Activated CD8-positive, alpha-beta T cell treated with anti-CD3 and anti-CD28 coated beads for 36 hours (primary cell): ENCODE data around the gene KAT2B. TPM values are rescaled to one million over a fixed set of nuclear protein-coding genes. Genes with fewer than 3 reads are reported as not detected.

Source experiments
- ATAC-seq: fragments of 200-7000 bp; cut with Tn5 transposase; one replicate; pipeline ENCODE4 v1.10.0; 2021; ENCODE audit warnings: mild to moderate bottlenecking, moderate library complexity
- CTCF ChIA-PET: fragments of 350-600 bp; sonication (Branson Sonifier 250); formaldehyde crosslinking; loops from one replicate; lab custom pipeline; 2021; ENCODE audit warnings: antibody characterized with exemption; lab: Charles Lee
- POLR2A ChIA-PET: fragments of 350-600 bp; sonication (Branson Sonifier 250); formaldehyde crosslinking; loops from one replicate; lab custom pipeline; 2021; ENCODE audit warnings: antibody characterized with exemption; lab: Charles Lee
- DNase-seq: peaks from one replicate; pipeline ENCODE4 v3.0.0-alpha.2; 2020
- H3K27ac Mint-ChIP-seq: one replicate; pipeline ENCODE4 v1.8.0; 2021; ENCODE audit warnings: mild to moderate bottlenecking, mixed read lengths
- H3K27me3 Mint-ChIP-seq: one replicate; pipeline ENCODE4 v1.8.0; 2021; ENCODE audit warnings: mixed read lengths
- H3K36me3 Mint-ChIP-seq: one replicate; pipeline ENCODE4 v1.8.0; 2021; ENCODE audit warnings: low read depth, mixed read lengths
- H3K4me1 Mint-ChIP-seq: one replicate; pipeline ENCODE4 v1.8.0; 2021; ENCODE audit warnings: low read depth, mixed read lengths
- H3K4me3 Mint-ChIP-seq: one replicate; pipeline ENCODE4 v1.8.0; 2021; ENCODE audit warnings: mild to moderate bottlenecking, moderate library complexity, mixed read lengths
- H3K9me3 Mint-ChIP-seq: one replicate; pipeline ENCODE4 v1.8.0; 2021; ENCODE audit warnings: mixed read lengths
- intact Hi-C: fragments of 100-400 bp; cut with micrococcal nuclease; formaldehyde crosslinking; loops from one replicate; pipeline ENCODE4 v1.10.0; 2022
- total RNA-seq, 2 experiments: library from RNA; stranded (reverse); gene quantifications; one replicate each; pipeline ENCODE4 v1.2.3, GENCODE V29; 2021
- TF ChIP-seq, protein P1 (sequence below): fragments of 200-600 bp; IDR thresholded peaks from one replicate; pipeline ENCODE4 v1.8.0; 2022; ENCODE audit warnings: antibody characterized with exemption, mild to moderate bottlenecking

The KAT2B gene
- total RNA-seq, 2 experiments from 2014 or later, result 18.6 to 28.8 TPM

DNA sequence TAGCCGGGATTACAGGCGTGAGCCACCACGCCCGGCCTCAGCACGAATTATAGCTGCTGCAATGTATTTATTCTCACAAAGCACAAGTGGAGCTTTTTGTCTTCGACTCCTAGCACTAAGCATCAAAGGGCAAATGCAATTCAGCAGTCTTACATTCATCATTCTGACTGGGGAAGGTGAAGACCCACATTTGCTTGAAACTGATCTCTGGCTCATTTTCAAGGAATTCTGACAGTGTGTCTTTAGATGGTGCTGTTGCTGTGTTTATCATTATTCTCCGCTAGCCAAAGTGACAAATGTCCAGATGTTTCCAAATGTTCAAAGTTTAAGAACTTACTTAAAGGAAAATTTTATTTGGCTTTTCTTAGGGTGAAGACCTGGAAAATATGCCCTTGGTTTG, 89.9 kb downstream of the KAT2B start:
- intact Hi-C loops, result no loop called here
- Mint-ChIP-seq H3K27ac (no peak overlapping the region), H3K36me3 (peaks cover 23% of the 10 kb centered on the region), H3K4me1 (no peaks in the 10 kb centered on the region), H3K27me3 (no peaks in the 10 kb centered on the region), H3K4me3 (no peak overlapping the region), H3K9me3 (no peaks in the 10 kb centered on the region)
- CTCF ChIA-PET, result interaction anchor here (1.2 kb wide), 1 partner anchor 10 kb away, joined by 3 read pairs; no protein-coding TSS in a partner anchor
- DNase-seq (no peak), ATAC-seq (no peak)
- TF ChIP-seq, protein P1, sequence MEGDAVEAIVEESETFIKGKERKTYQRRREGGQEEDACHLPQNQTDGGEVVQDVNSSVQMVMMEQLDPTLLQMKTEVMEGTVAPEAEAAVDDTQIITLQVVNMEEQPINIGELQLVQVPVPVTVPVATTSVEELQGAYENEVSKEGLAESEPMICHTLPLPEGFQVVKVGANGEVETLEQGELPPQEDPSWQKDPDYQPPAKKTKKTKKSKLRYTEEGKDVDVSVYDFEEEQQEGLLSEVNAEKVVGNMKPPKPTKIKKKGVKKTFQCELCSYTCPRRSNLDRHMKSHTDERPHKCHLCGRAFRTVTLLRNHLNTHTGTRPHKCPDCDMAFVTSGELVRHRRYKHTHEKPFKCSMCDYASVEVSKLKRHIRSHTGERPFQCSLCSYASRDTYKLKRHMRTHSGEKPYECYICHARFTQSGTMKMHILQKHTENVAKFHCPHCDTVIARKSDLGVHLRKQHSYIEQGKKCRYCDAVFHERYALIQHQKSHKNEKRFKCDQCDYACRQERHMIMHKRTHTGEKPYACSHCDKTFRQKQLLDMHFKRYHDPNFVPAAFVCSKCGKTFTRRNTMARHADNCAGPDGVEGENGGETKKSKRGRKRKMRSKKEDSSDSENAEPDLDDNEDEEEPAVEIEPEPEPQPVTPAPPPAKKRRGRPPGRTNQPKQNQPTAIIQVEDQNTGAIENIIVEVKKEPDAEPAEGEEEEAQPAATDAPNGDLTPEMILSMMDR, result no peak
- POLR2A ChIA-PET, result no interaction called here

DNA sequence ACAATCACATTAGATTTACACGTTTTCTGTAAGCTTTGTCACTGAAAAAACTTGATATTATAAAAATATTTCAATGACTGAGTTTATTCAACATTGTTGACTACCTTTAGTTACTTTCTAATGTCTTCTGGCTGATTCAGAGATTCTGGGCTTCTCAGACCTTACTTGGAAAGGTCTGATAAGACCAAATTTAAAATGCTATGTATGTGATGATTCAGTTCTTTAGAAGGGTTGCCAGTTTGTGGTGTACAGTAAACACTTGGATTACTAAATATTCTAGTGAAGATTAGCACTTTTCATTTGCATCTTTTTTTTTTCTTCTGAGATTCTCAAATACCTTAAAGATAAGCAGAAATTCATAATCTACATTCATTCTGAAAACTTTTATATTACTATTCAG, 96.0 kb downstream of the KAT2B start:
- ATAC-seq (no peak), DNase-seq (no peak)
- Mint-ChIP-seq H3K27ac (no peak overlapping the region), H3K9me3 (no peaks in the 10 kb centered on the region), H3K27me3 (no peaks in the 10 kb centered on the region), H3K4me3 (no peak overlapping the region), H3K36me3 (peaks cover 6% of the 10 kb centered on the region), H3K4me1 (no peaks in the 10 kb centered on the region)
- TF ChIP-seq, protein P1, result no peak
- intact Hi-C loops, result no loop called here
- CTCF ChIA-PET, result interaction anchor here (1.2 kb wide), 1 partner anchor 248 kb away, joined by 3 read pairs; no protein-coding TSS in a partner anchor
- POLR2A ChIA-PET, result no interaction called here

DNA sequence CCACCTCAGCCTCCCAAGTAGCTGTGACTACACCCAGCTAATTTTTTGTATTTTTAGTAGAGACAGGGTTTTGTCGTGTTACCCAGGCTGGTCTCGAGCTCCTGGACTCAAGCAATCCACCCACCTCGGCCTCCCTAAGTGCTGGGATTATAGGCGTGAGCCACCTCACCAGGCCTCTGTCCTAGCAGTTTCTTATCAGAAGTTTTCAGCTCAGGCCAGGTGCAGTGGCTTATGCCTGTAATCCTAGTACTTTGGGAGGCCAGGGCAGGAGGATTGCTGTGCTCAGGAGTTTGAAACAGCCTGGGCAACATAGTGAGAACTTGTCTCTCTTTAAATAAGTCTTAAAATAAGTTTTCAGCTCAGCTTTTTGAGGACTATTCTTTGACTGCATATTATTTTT, 97.4 kb downstream of the KAT2B start:
- Mint-ChIP-seq H3K4me1 (no peaks in the 10 kb centered on the region), H3K4me3 (no peak overlapping the region), H3K27me3 (no peaks in the 10 kb centered on the region), H3K27ac (no peak overlapping the region), H3K9me3 (no peaks in the 10 kb centered on the region), H3K36me3 (peaks cover 18% of the 10 kb centered on the region)
- intact Hi-C loops, result no loop called here
- ATAC-seq (no peak), DNase-seq (no peak)
- TF ChIP-seq, protein P1, result no peak
- POLR2A ChIA-PET, result no interaction called here
- CTCF ChIA-PET, result interaction anchor here (1.0 to 1.3 kb wide), 3 partner anchors 11 to 73 kb away, joined by 3 read pairs; no protein-coding TSS in a partner anchor

DNA sequence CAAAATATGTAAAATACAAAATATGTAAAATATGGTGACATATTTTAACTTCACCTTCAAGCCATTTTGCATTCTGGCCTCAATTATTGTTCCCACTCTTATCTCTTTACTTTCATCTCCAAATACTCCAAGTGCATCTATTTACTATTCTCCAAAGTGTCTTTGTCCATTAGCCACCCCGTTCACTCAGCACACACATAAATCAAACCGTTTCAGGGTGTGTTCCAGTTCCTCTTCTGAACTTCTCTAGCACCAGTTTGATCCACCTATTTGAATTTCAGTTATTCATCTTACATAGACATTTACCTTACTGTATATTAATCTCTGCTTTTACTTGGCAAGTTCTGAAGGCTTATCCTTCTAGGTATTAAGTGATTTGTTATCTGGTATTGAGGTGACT, 100.6 kb downstream of the KAT2B start:
- Mint-ChIP-seq H3K4me3 (no peak overlapping the region), H3K27me3 (no peaks in the 10 kb centered on the region), H3K36me3 (peaks cover 30% of the 10 kb centered on the region), H3K4me1 (no peaks in the 10 kb centered on the region), H3K27ac (no peak overlapping the region), H3K9me3 (no peaks in the 10 kb centered on the region)
- DNase-seq (no peak), ATAC-seq (no peak)
- ChIA-PET CTCF (interaction anchor here (0.7 kb wide), 1 partner anchor 11 kb away, joined by 3 read pairs; no protein-coding TSS in a partner anchor), POLR2A (no interaction called here)
- intact Hi-C loops, result no loop called here
- TF ChIP-seq, protein P1, result no peak

DNA sequence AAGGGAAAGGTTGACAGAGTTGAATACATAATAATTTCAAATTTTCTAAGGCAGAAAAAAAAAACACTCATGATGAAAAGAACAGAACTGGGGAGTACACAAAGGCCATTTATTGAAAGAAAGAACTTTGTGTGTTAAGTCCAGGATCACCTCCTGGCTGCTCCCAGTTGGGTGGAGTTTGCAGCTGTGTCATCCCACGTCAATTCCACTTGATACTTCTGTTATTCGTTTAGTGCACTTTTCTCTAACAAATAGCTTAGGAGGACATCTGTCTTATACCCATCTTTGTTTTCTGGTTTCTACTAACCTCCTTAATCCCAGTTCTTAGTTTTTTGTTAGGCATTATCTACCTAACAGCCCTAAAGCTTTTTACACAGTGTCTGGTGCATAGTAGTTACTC, 101.1 kb downstream of the KAT2B start:
- Mint-ChIP-seq H3K9me3 (no peaks in the 10 kb centered on the region), H3K27me3 (no peaks in the 10 kb centered on the region), H3K27ac (no peak overlapping the region), H3K36me3 (peaks cover 30% of the 10 kb centered on the region), H3K4me3 (no peak overlapping the region), H3K4me1 (no peaks in the 10 kb centered on the region)
- intact Hi-C loops, result no loop called here
- TF ChIP-seq, protein P1, result no peak
- POLR2A ChIA-PET, result no interaction called here
- DNase-seq (no peak), ATAC-seq (no peak)
- CTCF ChIA-PET, result no interaction called here
